Activated naive CD4-positive, alpha-beta T cell treated with anti-CD3 and anti-CD28 coated beads, Interleukin-2, amount 50 U/mL, for 72 hours (primary cell): Measurements from ENCODE around the gene ETF1. TPM values are rescaled to one million over a fixed set of nuclear protein-coding genes. Genes with fewer than 3 reads are reported as not detected.
"Not testable (repeated sequence)": the region's sequence is repeated elsewhere in the genome, so short reads cannot be mapped to it uniquely, and the experiment has no call there.

Experiments
- ATAC-seq, 2 donors: fragments of 150-1000 bp; cut with Tn5 transposase; 2 replicates each; pipeline ENCODE4 v1.10.0; 2021; ENCODE audit warnings: mild to moderate bottlenecking in 2 of 2, moderate library complexity in 2 of 2
- DNase-seq, 2 donors: peaks; one replicate each; pipeline ENCODE4 v3.0.0; 2021 to 2022; ENCODE audit warnings: low spot score in 2 of 2
- H3K27ac Mint-ChIP-seq, 2 donors: one replicate each; pipeline ENCODE4 v1.8.0; 2022; ENCODE audit warnings: mild to moderate bottlenecking in 2 of 2, mixed read lengths in 2 of 2
- H3K36me3 Mint-ChIP-seq, 2 donors: one replicate each; pipeline ENCODE4 v1.8.0; 2022; ENCODE audit warnings: mixed read lengths in 2 of 2
- H3K9me3 Mint-ChIP-seq, 2 donors: one replicate each; pipeline ENCODE4 v1.8.0; 2022; ENCODE audit warnings: mixed read lengths in 2 of 2
- total RNA-seq, 2 donors: library from RNA; stranded (reverse); gene quantifications; one replicate each; pipeline ENCODE4 v1.2.3, GENCODE V29; 2022

Gene ETF1
- total RNA-seq, 2 donors from 2014 or later, result 109 to 120 TPM

DNA sequence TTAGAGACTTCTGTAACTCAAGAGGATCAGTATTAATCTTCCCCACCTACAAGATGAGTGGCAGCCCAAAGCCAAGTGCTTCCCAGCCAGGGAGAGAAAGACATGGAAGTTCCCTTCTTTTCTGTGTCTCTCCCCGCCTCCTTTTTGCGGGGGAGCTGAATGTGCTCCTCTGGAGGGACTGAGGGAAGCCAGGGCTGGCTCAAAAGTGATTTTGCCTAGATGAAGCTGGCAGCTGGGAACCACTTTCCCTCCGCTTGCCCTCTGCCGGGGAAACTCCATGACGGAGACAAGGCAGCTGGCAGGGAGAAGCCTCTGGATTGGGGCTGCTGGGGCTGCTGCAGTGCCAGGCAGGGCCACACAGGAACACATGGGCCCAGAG lies 53.4 kb downstream of the ETF1 start:
- H3K36me3 Mint-ChIP-seq, result no peaks in the 10 kb centered on the region
- H3K27ac Mint-ChIP-seq, result no peak overlapping the region
- DNase-seq (no peak), ATAC-seq (no peak)
- H3K9me3 Mint-ChIP-seq, result no peaks in the 10 kb centered on the region

DNA sequence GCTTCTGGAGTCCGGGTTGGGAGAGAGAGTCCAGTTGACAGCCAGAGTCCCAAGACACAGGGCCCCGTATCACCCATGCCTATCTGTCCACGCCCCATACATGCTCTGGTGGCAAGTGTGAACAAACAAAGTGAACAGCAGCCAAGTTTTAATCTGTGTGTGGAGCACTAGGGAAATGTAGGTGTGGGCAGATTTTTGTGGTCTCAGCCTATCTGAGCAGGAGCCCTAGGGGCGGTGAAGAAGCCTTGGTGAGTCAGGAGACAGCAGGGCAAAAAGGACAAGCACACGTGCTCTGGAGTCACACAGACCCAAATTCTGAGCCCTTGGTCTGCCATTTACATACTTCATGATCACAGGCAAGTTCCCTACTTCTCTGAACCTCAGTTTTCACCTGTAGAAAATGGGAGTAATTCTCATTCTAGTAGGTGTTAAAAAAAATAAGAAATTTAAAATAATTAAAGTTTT lies 54.5 kb downstream of the ETF1 start:
- no peaks in the 10 kb centered on the region for H3K36me3 Mint-ChIP-seq
- ATAC-seq (no peak), DNase-seq (no peak)
- H3K27ac Mint-ChIP-seq, result no peak overlapping the region
- no peaks in the 10 kb centered on the region for H3K9me3 Mint-ChIP-seq

DNA sequence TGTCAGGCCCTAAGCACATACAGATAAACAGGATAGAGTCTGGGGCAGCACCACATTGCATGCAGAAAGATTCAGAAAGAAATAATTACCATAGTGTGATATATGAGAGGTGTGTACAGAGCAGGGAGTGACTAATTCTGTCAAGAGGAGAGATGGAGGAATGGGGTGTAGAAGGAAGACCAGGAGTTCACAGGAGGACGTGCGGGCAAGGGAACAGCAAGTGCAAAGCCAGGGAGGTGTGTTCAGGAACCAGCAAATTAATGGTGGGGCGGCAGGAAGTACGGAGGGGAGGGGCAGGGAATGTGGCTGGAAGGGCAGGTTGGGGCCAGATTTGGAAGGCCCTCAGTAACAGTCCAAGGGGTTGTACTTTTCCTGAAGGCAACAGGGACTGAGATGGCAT lies 60.4 kb downstream of the ETF1 start:
- DNase-seq (no peak), ATAC-seq (no peak)
- no peaks in the 10 kb centered on the region for H3K9me3 Mint-ChIP-seq
- H3K27ac Mint-ChIP-seq, result no peak overlapping the region
- H3K36me3 Mint-ChIP-seq, result no peaks in the 10 kb centered on the region

- no peak for DNase-seq
- ATAC-seq, result no peak
- Mint-ChIP-seq H3K36me3 (no peaks in the 10 kb centered on the region), H3K27ac (no peak overlapping the region), H3K9me3 (no peaks in the 10 kb centered on the region)
These were observed 66.1 kb downstream of the ETF1 start for GRCh38 chr5:138476918-138477317.

DNA sequence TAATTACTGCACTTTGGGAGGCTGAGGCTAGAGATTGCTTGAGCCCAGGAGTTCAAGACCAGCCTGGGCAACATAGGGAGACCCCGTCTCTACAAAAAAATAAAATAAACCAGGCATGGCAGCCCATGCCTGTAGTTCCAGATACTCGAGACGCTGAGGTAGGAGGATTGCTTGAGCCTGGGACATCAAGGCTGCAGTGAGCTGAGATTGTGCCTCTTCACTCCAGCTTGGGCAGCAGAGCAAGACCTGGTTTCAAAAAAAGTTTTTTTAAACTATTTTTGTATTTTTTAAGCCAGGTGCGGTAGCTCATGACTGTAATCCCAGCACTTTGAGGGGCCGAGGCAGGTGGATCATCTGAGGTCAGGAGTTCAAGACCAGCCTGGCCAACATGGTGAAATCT lies 69.9 kb downstream of the ETF1 start:
- H3K9me3 Mint-ChIP-seq, H3K36me3 Mint-ChIP-seq, ATAC-seq, DNase-seq, H3K27ac Mint-ChIP-seq: not testable (repeated sequence)

DNA sequence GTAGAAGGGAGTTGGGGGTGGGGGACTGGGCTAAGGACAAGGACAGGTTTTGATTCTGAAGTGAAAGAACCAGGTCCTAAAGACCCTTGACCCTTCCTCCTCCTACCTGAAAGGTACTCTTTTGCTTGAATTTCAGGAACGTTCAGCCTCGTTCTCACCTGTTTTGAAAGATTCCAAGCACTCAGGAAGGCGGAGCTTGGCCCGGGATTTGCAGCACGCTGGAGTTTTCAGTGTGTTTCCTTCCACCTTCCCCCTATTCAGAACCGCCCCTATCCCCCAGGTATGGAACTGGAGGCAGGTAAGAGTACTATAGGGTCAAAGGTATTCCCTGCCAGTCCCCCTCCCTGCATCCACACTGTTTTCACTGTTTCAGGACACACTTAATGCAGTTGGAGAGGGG lies 70.7 kb downstream of the ETF1 start:
- Mint-ChIP-seq H3K9me3 (no peaks in the 10 kb centered on the region), H3K27ac (no peak overlapping the region), H3K36me3 (peaks cover 11 to 15% of the 10 kb centered on the region in 2 donors)
- DNase-seq (no peak), ATAC-seq (no peak)

DNA sequence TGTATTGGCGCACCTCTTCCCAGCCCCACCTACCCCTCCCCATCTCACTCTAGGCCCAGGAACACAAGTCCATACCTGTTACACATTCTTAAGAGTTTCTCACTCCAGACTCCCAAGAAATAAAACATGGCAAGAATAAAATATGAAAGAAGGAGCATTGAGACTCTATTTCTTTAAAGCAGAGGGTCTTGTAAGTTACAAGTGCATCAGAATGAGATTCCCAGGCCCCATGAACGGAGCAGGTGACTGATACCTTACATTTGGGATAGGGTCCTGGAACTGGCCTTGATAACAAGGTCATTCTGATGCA lies 72.0 kb downstream of the ETF1 start:
- no peak for ATAC-seq
- Mint-ChIP-seq H3K36me3 (peaks cover 22 to 25% of the 10 kb centered on the region in 2 donors), H3K27ac (peak overlapping the region in 1 of 2 donors; percentile 55), H3K9me3 (no peaks in the 10 kb centered on the region)
- no peak for DNase-seq

GRCh38 chr5:138470322-138471051 lies 72.5 kb downstream of the ETF1 start:
- Mint-ChIP-seq H3K9me3 (no peaks in the 10 kb centered on the region), H3K36me3 (peaks cover 22 to 25% of the 10 kb centered on the region in 2 donors), H3K27ac (peak overlapping the region; percentile 87 to 92)
- DNase-seq (no peak), ATAC-seq (no peak)

DNA sequence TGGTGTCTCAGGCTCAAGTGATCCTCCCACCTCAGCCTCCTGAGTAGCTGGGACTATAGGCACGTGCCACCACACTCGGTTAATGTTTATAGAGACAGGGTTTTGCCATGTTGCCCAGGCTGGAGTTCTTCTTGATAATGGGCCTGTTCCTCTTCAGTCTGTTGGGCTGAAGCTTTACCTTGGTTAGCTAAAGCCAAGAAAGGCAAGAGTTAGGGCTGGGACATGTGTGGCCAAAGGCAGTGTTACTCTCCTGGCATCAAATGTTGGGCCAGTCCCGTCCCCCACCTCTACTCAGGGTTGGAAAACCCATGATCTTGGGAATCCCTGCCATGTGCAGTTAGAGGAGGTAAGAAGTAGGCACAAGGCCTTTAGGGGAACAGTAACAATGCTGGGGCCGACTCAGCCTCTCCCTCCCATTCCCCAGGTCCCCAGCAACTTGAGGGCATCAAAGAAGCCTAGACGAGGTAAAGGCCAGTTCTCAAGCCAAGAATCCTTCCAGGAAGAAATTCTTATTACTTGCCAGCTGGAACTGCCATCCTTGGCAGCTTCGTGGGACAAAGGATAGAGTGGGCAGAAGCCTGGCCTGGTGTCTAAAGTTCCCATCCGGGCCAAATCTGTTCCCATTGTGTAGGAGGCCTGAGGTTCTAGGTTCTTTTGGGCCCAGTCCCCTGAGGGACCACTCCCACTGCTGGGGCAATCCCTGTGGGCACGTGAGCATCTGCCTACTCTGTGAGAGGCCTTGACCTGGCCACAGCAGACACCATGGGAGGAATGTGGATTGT lies 73.3 kb downstream of the ETF1 start:
- no peaks in the 10 kb centered on the region for H3K9me3 Mint-ChIP-seq
- peaks cover 22 to 25% of the 10 kb centered on the region in 2 donors for H3K36me3 Mint-ChIP-seq
- peak overlapping the region; percentile 87 to 92 for H3K27ac Mint-ChIP-seq
- no peak for DNase-seq
- ATAC-seq, result no peak

- no peak for DNase-seq
- H3K27ac Mint-ChIP-seq, result peak overlapping the region; percentile 32 to 87
- no peak for ATAC-seq
- peaks cover 22 to 25% of the 10 kb centered on the region in 2 donors for H3K36me3 Mint-ChIP-seq
- no peaks in the 10 kb centered on the region for H3K9me3 Mint-ChIP-seq
These were observed 74.0 kb downstream of the ETF1 start for GRCh38 chr5:138468966-138469539.

DNA sequence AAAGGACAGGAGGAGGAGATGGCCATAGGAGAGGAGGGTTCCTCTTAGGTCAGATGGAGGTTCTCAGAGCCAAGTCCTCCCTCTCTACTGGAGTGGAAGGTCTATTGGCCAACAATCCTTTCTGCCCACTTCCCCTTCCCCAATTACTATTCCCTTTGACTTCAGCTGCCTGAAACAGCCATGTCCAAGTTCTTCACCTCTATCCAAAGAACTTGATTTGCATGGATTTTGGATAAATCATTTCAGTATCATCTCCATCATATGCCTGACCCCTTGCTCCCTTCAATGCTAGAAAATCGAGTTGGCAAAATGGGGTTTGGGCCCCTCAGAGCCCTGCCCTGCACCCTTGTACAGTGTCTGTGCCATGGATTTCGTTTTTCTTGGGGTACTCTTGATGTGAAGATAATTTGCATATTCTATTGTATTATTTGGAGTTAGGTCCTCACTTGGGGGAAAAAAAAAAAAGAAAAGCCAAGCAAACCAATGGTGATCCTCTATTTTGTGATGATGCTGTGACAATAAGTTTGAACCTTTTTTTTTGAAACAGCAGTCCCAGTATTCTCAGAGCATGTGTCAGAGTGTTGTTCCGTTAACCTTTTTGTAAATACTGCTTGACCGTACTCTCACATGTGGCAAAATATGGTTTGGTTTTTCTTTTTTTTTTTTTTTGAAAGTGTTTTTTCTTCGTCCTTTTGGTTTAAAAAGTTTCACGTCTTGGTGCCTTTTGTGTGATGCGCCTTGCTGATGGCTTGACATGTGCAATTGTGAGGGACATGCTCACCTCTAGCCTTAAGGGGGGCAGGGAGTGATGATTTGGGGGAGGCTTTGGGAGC lies 74.7 kb downstream of the ETF1 start:
- peak overlapping the region; percentile 87 to 92 for H3K27ac Mint-ChIP-seq
- no peaks in the 10 kb centered on the region for H3K9me3 Mint-ChIP-seq
- no peak for ATAC-seq

DNA sequence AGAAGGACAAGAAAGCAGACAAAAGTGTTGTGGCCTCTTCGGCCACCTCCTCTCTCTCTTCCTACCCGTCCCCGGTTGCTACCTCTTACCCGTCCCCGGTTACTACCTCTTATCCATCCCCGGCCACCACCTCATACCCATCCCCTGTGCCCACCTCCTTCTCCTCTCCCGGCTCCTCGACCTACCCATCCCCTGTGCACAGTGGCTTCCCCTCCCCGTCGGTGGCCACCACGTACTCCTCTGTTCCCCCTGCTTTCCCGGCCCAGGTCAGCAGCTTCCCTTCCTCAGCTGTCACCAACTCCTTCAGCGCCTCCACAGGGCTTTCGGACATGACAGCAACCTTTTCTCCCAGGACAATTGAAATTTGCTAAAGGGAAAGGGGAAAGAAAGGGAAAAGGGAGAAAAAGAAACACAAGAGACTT lies 75.3 kb downstream of the ETF1 start:
- ATAC-seq (no peak), DNase-seq (no peak)
- H3K27ac Mint-ChIP-seq, result peak overlapping the region; percentile 87 to 95
- no peaks in the 10 kb centered on the region for H3K9me3 Mint-ChIP-seq
- peaks cover 22 to 25% of the 10 kb centered on the region in 2 donors for H3K36me3 Mint-ChIP-seq

More for the DNA sequence above, 74.7 kb downstream of the ETF1 start:
- no peak for DNase-seq
- H3K36me3 Mint-ChIP-seq, result peaks cover 22 to 25% of the 10 kb centered on the region in 2 donors

DNA sequence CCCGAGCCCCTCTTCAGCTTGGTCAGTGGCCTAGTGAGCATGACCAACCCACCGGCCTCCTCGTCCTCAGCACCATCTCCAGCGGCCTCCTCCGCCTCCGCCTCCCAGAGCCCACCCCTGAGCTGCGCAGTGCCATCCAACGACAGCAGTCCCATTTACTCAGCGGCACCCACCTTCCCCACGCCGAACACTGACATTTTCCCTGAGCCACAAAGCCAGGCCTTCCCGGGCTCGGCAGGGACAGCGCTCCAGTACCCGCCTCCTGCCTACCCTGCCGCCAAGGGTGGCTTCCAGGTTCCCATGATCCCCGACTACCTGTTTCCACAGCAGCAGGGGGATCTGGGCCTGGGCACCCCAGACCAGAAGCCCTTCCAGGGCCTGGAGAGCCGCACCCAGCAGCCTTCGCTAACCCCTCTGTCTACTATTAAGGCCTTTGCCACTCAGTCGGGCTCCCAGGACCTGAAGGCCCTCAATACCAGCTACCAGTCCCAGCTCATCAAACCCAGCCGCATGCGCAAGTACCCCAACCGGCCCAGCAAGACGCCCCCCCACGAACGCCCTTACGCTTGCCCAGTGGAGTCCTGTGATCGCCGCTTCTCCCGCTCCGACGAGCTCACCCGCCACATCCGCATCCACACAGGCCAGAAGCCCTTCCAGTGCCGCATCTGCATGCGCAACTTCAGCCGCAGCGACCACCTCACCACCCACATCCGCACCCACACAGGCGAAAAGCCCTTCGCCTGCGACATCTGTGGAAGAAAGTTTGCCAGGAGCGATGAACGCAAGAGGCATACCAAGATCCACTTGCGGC lies 75.9 kb downstream of the ETF1 start:
- Mint-ChIP-seq H3K9me3 (no peaks in the 10 kb centered on the region), H3K36me3 (peaks cover 22 to 25% of the 10 kb centered on the region in 2 donors), H3K27ac (peak overlapping the region; percentile 87 to 95)
- ATAC-seq, result no peak
- no peak for DNase-seq

DNA sequence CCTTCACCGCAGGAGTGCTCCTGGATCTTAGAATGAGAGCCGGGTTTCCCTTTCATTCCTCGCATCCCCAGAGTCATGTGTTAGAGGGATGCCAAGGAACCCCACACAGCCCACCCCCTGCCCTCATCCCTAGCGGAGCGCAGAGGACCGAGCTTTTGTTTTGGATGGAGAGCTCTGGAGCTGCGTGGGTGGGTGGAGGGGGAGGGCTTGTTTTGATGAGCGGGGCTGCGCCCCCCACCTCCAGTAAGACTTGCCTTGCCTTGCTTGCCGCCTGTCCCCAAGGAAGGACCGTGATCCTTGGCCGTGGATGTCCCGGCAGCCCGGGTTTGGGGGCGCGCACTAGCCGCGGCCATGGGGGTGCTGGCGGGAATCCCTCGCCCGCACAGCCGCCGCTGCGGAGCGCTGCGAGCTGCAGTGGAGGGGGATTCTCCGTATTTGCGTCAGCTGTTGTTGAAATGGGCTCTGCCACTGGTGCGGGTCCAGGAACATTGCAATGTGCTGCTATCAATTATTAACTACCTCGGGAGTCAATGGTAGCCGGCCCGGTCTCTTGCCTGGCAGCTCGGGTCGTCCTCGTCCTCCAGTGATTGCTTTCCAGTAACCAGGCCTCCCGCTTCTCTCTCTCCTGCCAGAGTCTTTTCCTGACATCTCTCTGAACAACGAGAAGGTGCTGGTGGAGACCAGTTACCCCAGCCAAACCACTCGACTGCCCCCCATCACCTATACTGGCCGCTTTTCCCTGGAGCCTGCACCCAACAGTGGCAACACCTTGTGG lies 76.7 kb downstream of the ETF1 start:
- DNase-seq (no peak), ATAC-seq (no peak)
- Mint-ChIP-seq H3K9me3 (no peaks in the 10 kb centered on the region), H3K27ac (peak overlapping the region; percentile 87 to 95), H3K36me3 (peaks cover 22 to 25% of the 10 kb centered on the region in 2 donors)
